Endothelial cell of umbilical vein (primary cell): ENCODE results near the gene MYOCD. TPM values are rescaled to one million over a fixed set of nuclear protein-coding genes. Genes with fewer than 3 reads are reported as not detected.

Experiments
- BruUV-seq: library from RNA; stranded (reverse); fragments of 400-500 nt; replicated peaks from 2 replicates; lab custom pipeline; 2021; lab: Mats Ljungman, UMichigan
- CTCF ChIA-PET: fragments of 300-600, 350-600 bp; sonication (Branson Sonifier 250); formaldehyde crosslinking; loops from one replicate; lab custom pipeline; 2021; ENCODE audit warnings: antibody characterized with exemption, inconsistent platforms; lab: Charles Lee
- POLR2A ChIA-PET: fragments of 300-600, 350-600 bp; sonication (Branson Sonifier 250); formaldehyde crosslinking; loops from one replicate; lab custom pipeline; 2021; ENCODE audit warnings: antibody characterized with exemption, inconsistent platforms; lab: Charles Lee
- DNase-seq: peaks from one replicate; pipeline ENCODE4 v3.0.0-alpha.2; 2011; ENCODE audit warnings: low read depth, low spot score
- FAIRE-seq: peaks from 2 replicates; lab custom pipeline; 2011; peaks lifted over from hg19 to GRCh38; lab: Jason Lieb, UNC
- H2AFZ ChIP-seq: 2 replicates; pipeline ENCODE4 v1.6.0; 2012; ENCODE audit warnings: low read depth, low read length, control low read depth, inconsistent platforms
- H3K27ac ChIP-seq: 2 replicates; pipeline ENCODE4 v1.5.1; 2011; ENCODE audit warnings: low read depth, mild to moderate bottlenecking, control low read depth, low read length, moderate library complexity; ENCODE audit not compliant: insufficient read depth
- H3K27me3 ChIP-seq, 2 experiments: 2 replicates each; pipeline versions ENCODE4 v1.6.0 to v1.6.1; 2011; ENCODE audit warnings: low read length in 2 of 2, mixed read lengths in 1 of 2; ENCODE audit not compliant: control insufficient read depth in 2 of 2, insufficient read depth in 2 of 2
- H3K36me3 ChIP-seq, 2 experiments: 2 replicates in 1 of 2; 3 replicates in 1 of 2; pipeline ENCODE4 v1.5.1; 2011; ENCODE audit warnings: low read length in 2 of 2, mild to moderate bottlenecking in 1 of 2, moderate library complexity in 1 of 2; ENCODE audit not compliant: control insufficient read depth in 2 of 2, insufficient read depth in 2 of 2; ENCODE audit errors: extremely low read depth in 1 of 2
- H3K4me1 ChIP-seq: 3 replicates; pipeline ENCODE4 v1.5.1; 2011; ENCODE audit warnings: mild to moderate bottlenecking, low read length; ENCODE audit not compliant: control insufficient read depth, insufficient read depth; ENCODE audit errors: extremely low read depth
- H3K4me2 ChIP-seq: 2 replicates; pipeline ENCODE4 v1.6.1; 2011; ENCODE audit warnings: low read length, control low read depth, mixed read lengths; ENCODE audit not compliant: insufficient read depth
- H3K4me3 ChIP-seq, 3 experiments: fragments of 200-600 bp in 1 of 3; sonication (generic), shearing (Covaris generic) in 1 of 3; replicated peaks in 1 of 3; 2 replicates each; pipeline ENCODE4 v1.5.1; 2011 to 2016; ENCODE audit warnings: control low read depth in 3 of 3, low read length in 3 of 3, mild to moderate bottlenecking in 2 of 3, inconsistent platforms in 1 of 3, low read depth in 1 of 3, moderate library complexity in 1 of 3; ENCODE audit not compliant: insufficient read depth in 1 of 3
- H3K79me2 ChIP-seq: 2 replicates; pipeline ENCODE4 v1.6.0; 2012; ENCODE audit warnings: low read length, inconsistent platforms; ENCODE audit not compliant: control insufficient read depth, insufficient read depth
- H3K9ac ChIP-seq: replicated peaks from 2 replicates; pipeline ENCODE3; 2011; ENCODE audit warnings: low read length, control low read depth; ENCODE audit not compliant: insufficient read depth; ENCODE audit errors: extremely low read depth
- H3K9me1 ChIP-seq: replicated peaks from 3 replicates; pipeline ENCODE4 v1.6.0; 2011; ENCODE audit warnings: mild to moderate bottlenecking, low read length; ENCODE audit not compliant: control insufficient read depth, insufficient read depth; ENCODE audit errors: extremely low read depth
- H3K9me3 ChIP-seq: replicated peaks from 2 replicates; pipeline ENCODE4 v1.5.1; 2012; ENCODE audit warnings: low read length, inconsistent platforms; ENCODE audit not compliant: control insufficient read depth, insufficient read depth
- H4K20me1 ChIP-seq: replicated peaks from 2 replicates; pipeline ENCODE3; 2011; ENCODE audit warnings: mild to moderate bottlenecking, low read length; ENCODE audit not compliant: control insufficient read depth, insufficient read depth; ENCODE audit errors: extremely low read depth
- EZH2 ChIP-seq: IDR thresholded peaks from 2 replicates; pipeline ENCODE4 v1.6.1; 2012; ENCODE audit warnings: borderline replicate concordance, low read depth, mild to moderate bottlenecking, moderate library complexity, low read length, inconsistent platforms; ENCODE audit not compliant: severe bottlenecking
- FOS ChIP-seq: IDR thresholded peaks from 2 replicates; pipeline ENCODE4 v1.6.1; 2011; ENCODE audit warnings: mild to moderate bottlenecking, low read length, moderate library complexity, borderline replicate concordance; ENCODE audit not compliant: insufficient read depth
- GATA2 ChIP-seq: IDR thresholded peaks from 2 replicates; pipeline ENCODE4 v1.7.0; 2011; ENCODE audit warnings: low read depth, mild to moderate bottlenecking, moderate library complexity, mixed read lengths, low read length; ENCODE audit not compliant: insufficient read length, insufficient read depth
- JUN ChIP-seq: IDR thresholded peaks from 2 replicates; pipeline ENCODE4 v1.6.1; 2011; ENCODE audit warnings: borderline replicate concordance, low read depth; ENCODE audit not compliant: insufficient read length, insufficient read depth
- MAX ChIP-seq: IDR thresholded peaks from 2 replicates; pipeline ENCODE4 v1.6.1; 2011; ENCODE audit not compliant: insufficient read depth, insufficient read length
- MYC ChIP-seq: IDR thresholded peaks from one replicate; pipeline ENCODE4 v1.6.1; 2011; ENCODE audit warnings: mild to moderate bottlenecking, low read depth, low read length
- POLR2A ChIP-seq: IDR thresholded peaks from 2 replicates; pipeline ENCODE4 v1.6.1; 2012; ENCODE audit warnings: low read depth, mild to moderate bottlenecking, control low read depth, low read length
- POLR2AphosphoS5 ChIP-seq: IDR thresholded peaks from 2 replicates; pipeline ENCODE4 v1.6.1; 2012; ENCODE audit warnings: low read depth, mild to moderate bottlenecking, control low read depth, low read length, moderate library complexity; ENCODE audit not compliant: insufficient read depth
- dilution Hi-C: fragments of 300-500 bp; cut with MboI; formaldehyde crosslinking; loops from one replicate; pipeline ENCODE4 v1.15.0; 2019; ENCODE audit warnings: low sequenced_read_pairs; ENCODE audit not compliant: extremely low pct_ligation_motif_present
- intact Hi-C: fragments of 100-400 bp; cut with micrococcal nuclease; formaldehyde crosslinking; loops from one replicate; pipeline ENCODE4 v1.10.0; 2022
- polyA plus RNA-seq, 4 experiments: library from polyadenylated mRNA; depleted of rRNA in 3 of 4; stranded (reverse) in 3 of 4; unstranded in 1 of 4; fragments of >200 nt; gene quantifications; 2 replicates each; pipeline versions ENCODE4 v1.2.1 to v1.2.3, GENCODE V29; 2011 to 2012; ENCODE audit warnings: missing spikeins in 1 of 4
- total RNA-seq: library from RNA; stranded (reverse); gene quantifications from 2 replicates; pipeline ENCODE4 v1.2.3, GENCODE V29; 2021
- TF ChIP-seq, protein P1 (sequence below), 2 donors: IDR thresholded peaks; 1 replicate in 1 of 2; 2 replicates in 1 of 2; pipeline ENCODE4 v1.5.1; 2011; ENCODE audit warnings: low read length in 2 of 2, mild to moderate bottlenecking in 2 of 2, moderate library complexity in 2 of 2, control low read depth in 1 of 2, inconsistent platforms in 1 of 2, low read depth in 1 of 2; ENCODE audit not compliant: insufficient read depth in 1 of 2; ENCODE audit errors: extremely low read depth in 1 of 2

The MYOCD gene
- total and polyA plus RNA-seq, 2 donors (not counting 3 experiments of a cell fraction or from before 2014, with no cell fraction given): not detected

DNA sequence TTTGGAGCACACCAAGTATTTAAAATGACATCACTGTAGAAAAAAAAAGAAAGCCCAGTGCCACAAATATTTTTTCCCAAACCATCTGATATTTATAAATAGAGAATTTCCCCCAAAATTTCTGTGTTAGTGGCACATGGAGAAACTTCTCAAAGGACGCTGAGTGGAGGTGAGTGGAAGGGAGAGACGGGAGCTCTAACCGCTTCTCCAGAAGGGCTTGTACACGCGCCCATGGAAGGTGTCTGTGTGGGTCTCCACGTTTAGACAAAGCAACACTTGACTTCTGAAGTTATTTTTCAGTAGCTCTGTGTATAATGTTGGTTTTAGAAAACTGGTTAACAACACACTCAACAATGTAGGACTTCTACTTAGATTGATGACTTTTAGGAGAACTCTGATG lies 1.0 kb downstream of the MYOCD start:
- H3K4me1 ChIP-seq: no peaks in the 10 kb centered on the region
- H3K9ac ChIP-seq: no peak overlapping the region
- BruUV-seq: no TSS peak
- FAIRE-seq: no peak
- CTCF ChIA-PET: interaction anchor here (0.6 to 2.3 kb wide), 5 partner anchors 408 to 486 kb away, joined by 3 to 12 read pairs (median 5); no protein-coding TSS in a partner anchor
- H3K4me2 ChIP-seq: no peak overlapping the region
- no peak for DNase-seq
- intact Hi-C loops (loop anchor here (1.0 to 5.0 kb wide), 4 partner anchors 120 to 410 kb away; no protein-coding TSS in a partner anchor), dilution Hi-C loops (no loop called here)
- no peak overlapping the region for H3K27ac ChIP-seq
- H2AFZ ChIP-seq: no peak overlapping the region
- TF ChIP-seq JUN (no peak), POLR2AphosphoS5 (no peak), FOS (no peak), MYC (no peak), MAX (no peak), POLR2A (no peak), EZH2 (no peak), GATA2 (no peak)
- TF ChIP-seq, protein P1, sequence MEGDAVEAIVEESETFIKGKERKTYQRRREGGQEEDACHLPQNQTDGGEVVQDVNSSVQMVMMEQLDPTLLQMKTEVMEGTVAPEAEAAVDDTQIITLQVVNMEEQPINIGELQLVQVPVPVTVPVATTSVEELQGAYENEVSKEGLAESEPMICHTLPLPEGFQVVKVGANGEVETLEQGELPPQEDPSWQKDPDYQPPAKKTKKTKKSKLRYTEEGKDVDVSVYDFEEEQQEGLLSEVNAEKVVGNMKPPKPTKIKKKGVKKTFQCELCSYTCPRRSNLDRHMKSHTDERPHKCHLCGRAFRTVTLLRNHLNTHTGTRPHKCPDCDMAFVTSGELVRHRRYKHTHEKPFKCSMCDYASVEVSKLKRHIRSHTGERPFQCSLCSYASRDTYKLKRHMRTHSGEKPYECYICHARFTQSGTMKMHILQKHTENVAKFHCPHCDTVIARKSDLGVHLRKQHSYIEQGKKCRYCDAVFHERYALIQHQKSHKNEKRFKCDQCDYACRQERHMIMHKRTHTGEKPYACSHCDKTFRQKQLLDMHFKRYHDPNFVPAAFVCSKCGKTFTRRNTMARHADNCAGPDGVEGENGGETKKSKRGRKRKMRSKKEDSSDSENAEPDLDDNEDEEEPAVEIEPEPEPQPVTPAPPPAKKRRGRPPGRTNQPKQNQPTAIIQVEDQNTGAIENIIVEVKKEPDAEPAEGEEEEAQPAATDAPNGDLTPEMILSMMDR (IDR thresholded peaks at IDR 0.05; ENCODE audit: extremely low read depth in 1 of 2, insufficient read depth in 1 of 2, low read depth in 1 of 2, low read length in 2 of 2): no peak
- no peaks in the 10 kb centered on the region for H3K36me3 ChIP-seq
- POLR2A ChIA-PET: no interaction called here
- H3K27me3 ChIP-seq: peaks cover 14 to 18% of the 10 kb centered on the region in 2 experiments
- no peaks in the 10 kb centered on the region for H3K79me2 ChIP-seq
- no peak overlapping the region for H3K4me3 ChIP-seq
- H3K9me1 ChIP-seq: no peaks in the 10 kb centered on the region
- no peaks in the 10 kb centered on the region for H3K9me3 ChIP-seq
- H4K20me1 ChIP-seq: no peaks in the 10 kb centered on the region
